HG02970 (cell line): Measurements from ENCODE around the gene PPP2R5A.

Source experiments
- ATAC-seq: cut with Tn5 transposase; IDR thresholded peaks from one replicate; pipeline ENCODE4 v1.9.1; 2021; ENCODE audit warnings: mild to moderate bottlenecking, moderate library complexity, moderate number of reproducible peaks; ENCODE audit not compliant: unreplicated experiment, low FRiP score

PPP2R5A gene

GRCh38 chr1:212401838-212402582 lies 116.8 kb downstream of the PPP2R5A start:
- no peak for ATAC-seq

GRCh38 chr1:212402666-212403321 lies 117.6 kb downstream of the PPP2R5A start:
- ATAC-seq = no peak

DNA sequence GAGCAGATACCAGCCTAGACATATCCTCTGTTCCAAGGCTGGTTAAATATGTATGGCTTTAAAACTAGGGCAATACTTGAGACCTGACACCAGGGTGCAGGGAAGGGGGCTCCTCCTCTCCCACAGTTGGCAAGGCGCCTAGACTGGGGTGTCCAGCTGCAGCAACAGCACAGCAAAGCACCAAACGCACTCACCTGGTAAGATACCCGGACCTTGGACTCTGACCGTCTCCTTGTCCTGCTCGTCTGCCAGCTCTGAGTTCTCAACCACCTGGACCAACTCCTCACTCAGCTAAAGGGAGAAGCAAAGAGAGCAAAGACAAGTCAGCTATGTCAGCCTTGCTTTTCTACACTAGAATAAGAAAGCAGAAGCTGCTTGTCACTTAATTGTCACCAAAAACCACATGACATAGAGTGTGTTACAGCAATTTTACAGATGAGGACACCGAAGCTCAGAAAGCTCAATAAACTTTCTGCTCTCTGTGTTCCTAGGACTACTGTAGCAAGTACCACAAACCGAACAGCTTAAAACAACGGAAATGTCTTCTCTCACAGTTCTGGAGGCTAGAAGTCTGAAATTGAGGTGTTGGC lies 125.1 kb downstream of the PPP2R5A start:
- ATAC-seq = no peak
